ENCODE data around the gene LEFTY1. TPM values are rescaled to one million over a fixed set of nuclear protein-coding genes. Genes with fewer than 3 reads are reported as not detected.

The LEFTY1 gene
- total and polyA plus RNA-seq, 8 donors: 0.61 to 6.9 (median 3.9) TPM; not detected in 1

GRCh38 chr1:225863167-225863566 lies 25.8 kb downstream of the LEFTY1 start:
- Histone ChIP-seq H3K4me3 (no peak overlapping the region), H3K27me3 (no peaks in the 10 kb centered on the region), H3K36me3 (peaks cover 0 to 95% of the 10 kb centered on the region in 2 donors), H3K9me3 (no peaks in the 10 kb centered on the region), H3K4me1 (peaks cover 7 to 11% of the 10 kb centered on the region in 2 donors), H3K27ac (no peak overlapping the region)
- DNase-seq (no peak), ATAC-seq (no peak)
- intact Hi-C loops (cut with DNase I): no loop called here
- TF ChIP-seq CTCF (IDR thresholded peaks at IDR 0.05): no peak

- H3K9me3 ChIP-seq: no peaks in the 10 kb centered on the region
- H3K36me3 ChIP-seq: peaks cover 0 to 95% of the 10 kb centered on the region in 2 donors
- ATAC-seq: no peak
Measured at GRCh38 chr1:225862581-225862950, 26.4 kb downstream of the LEFTY1 start.

GRCh38 chr1:225861834-225862580 lies 26.9 kb downstream of the LEFTY1 start:
- Histone ChIP-seq H3K4me1 (peaks cover 7 to 19% of the 10 kb centered on the region in 2 donors), H3K36me3 (peaks cover 0 to 93% of the 10 kb centered on the region in 2 donors), H3K27me3 (no peaks in the 10 kb centered on the region), H3K9me3 (no peaks in the 10 kb centered on the region), H3K27ac (peak overlapping the region in 1 of 2 donors; percentile 60), H3K4me3 (no peak overlapping the region)
- DNase-seq (peak in 1 of 4 donors; percentile 18), ATAC-seq (no peak)
- no peak for TF ChIP-seq CTCF (IDR thresholded peaks at IDR 0.05)
- intact Hi-C loops (cut with DNase I): no loop called here

More at GRCh38 chr1:225862581-225862950, 26.4 kb downstream of the LEFTY1 start:
- no peak overlapping the region for H3K4me3 ChIP-seq
- H3K27ac ChIP-seq: no peak overlapping the region
- intact Hi-C loops (cut with DNase I): no loop called here
- TF ChIP-seq CTCF (IDR thresholded peaks at IDR 0.05): no peak
- peak in 1 of 4 donors; percentile 52 for DNase-seq
- H3K4me1 ChIP-seq: peaks cover 7 to 17% of the 10 kb centered on the region in 2 donors
- H3K27me3 ChIP-seq: no peaks in the 10 kb centered on the region

- H3K27me3 ChIP-seq: no peaks in the 10 kb centered on the region
- H3K4me1 ChIP-seq: peaks cover 7 to 15% of the 10 kb centered on the region in 2 donors
- no peak overlapping the region for H3K4me3 ChIP-seq
- intact Hi-C loops (cut with DNase I): no loop called here
- peak overlapping the region in 1 of 2 donors; percentile 60 for H3K27ac ChIP-seq
- TF ChIP-seq CTCF (IDR thresholded peaks at IDR 0.05): no peak
- H3K36me3 ChIP-seq: peaks cover 0 to 93% of the 10 kb centered on the region in 2 donors
- no peak for DNase-seq
- no peak for ATAC-seq
- H3K9me3 ChIP-seq: no peaks in the 10 kb centered on the region
Measured at GRCh38 chr1:225860876-225861441, 28.0 kb downstream of the LEFTY1 start.

GRCh38 chr1:225860107-225860506 lies 28.8 kb downstream of the LEFTY1 start:
- intact Hi-C loops (cut with DNase I): no loop called here
- no peak for ATAC-seq
- no peaks in the 10 kb centered on the region for H3K9me3 ChIP-seq
- no peak overlapping the region for H3K4me3 ChIP-seq
- H3K4me1 ChIP-seq: peaks cover 10 to 20% of the 10 kb centered on the region in 2 donors
- peaks cover 0 to 93% of the 10 kb centered on the region in 2 donors for H3K36me3 ChIP-seq
- no peak for DNase-seq
- no peaks in the 10 kb centered on the region for H3K27me3 ChIP-seq
- H3K27ac ChIP-seq: no peak overlapping the region
- TF ChIP-seq CTCF (IDR thresholded peaks at IDR 0.05): no peak

All from left lung (tissue), 10 donors.